ENCODE results near the gene AP1S3.
"Not testable (repeated sequence)": the region's sequence is repeated elsewhere in the genome, so short reads cannot be mapped to it uniquely, and the experiment has no call there.

AP1S3 gene

GRCh38 chr2:223801736-223802135 is 35.6 kb downstream of the AP1S3 start:
- no peak for DNase-seq (ENCODE audit: low read depth in 2 of 2)

DNA sequence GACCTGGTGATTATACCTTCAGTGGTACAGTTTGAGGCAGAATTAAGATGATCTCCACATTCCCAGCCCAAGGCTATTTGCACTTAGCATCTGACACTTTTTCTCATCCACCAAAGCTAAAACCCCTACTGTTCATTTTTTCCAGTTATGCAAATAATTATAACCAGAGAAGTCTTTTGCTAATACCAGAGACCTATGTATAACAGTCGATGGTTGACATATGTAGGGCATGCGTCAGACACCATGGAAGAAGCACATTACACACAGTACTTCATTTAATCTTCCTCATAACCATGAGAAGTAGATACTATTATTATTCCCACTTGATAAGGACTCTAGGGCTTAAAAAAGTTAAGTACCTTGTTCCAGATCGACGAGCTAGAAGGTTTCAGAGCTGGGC is 36.5 kb downstream of the AP1S3 start:
- DNase-seq (ENCODE audit: low read depth in 2 of 2) = no peak

DNA sequence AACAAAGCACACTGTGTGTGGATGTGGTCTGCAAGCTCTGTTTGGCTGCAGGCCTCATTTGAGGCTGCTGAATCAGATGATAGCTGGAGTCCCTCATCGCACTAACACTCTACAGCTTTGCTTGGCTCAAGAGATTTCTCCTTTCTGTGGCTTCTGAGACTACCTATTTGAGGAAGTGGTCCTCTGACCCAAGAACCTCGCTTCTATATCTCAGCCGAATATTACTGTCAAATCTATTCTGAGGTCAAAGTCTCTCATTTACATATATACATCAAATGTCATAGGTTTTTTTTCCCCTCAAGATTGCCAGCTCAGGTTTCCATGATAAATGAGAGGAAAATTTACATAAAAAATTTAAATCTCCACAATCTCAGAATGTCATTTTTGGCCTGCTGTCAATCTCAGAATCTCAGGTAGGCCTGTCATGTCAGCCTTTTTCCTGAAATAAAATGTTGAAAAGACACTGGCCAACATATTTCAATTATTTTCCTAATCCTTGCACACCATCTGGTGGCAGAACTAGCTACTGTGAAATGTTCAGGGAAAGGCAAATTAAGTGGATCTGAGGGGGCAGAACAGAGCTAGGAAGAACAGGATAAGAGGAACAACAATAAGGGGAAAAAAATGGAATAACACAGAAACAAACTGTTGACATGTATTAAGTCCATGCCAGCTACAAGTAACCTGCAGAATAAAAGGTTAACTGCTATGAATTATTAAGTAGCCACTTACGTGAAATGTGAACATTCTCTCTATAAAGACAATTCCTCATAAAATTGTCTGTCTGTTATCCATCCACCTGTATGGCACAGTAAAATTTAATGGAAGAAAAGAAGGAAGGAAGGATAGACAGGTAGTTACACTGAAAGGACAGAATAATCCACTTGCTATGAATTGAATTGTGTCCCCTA is 39.3 kb downstream of the AP1S3 start:
- DNase-seq (ENCODE audit: low read depth in 2 of 2) = no peak

- no peak for DNase-seq (ENCODE audit: low read depth in 2 of 2)
Observed at GRCh38 chr2:223797037-223797436, 40.3 kb downstream of the AP1S3 start.

DNA sequence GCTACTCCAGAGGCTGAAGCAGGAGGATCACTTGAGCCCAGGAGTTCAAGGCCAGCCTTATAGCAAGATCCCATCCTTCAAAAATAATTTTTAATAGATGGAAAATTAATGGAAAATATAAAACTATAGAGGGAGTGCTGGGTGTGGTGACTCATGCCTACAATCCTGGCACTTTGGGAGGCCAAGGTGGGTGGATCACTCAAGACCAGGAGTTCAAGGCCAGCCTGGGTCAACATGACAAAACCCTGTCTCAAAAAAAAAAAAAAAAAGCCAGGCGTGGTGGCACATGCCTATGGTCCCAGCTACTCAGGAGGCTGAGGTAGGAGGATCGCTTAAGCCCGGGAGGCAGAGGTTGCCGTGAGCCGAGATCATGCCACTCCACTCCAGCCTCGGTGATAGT is 48.0 kb downstream of the AP1S3 start:
- no peak for DNase-seq (ENCODE audit: low read depth in 2 of 2)

GRCh38 chr2:223788826-223789225 is 48.6 kb downstream of the AP1S3 start:
- DNase-seq (ENCODE audit: low read depth in 2 of 2) = no peak

DNA sequence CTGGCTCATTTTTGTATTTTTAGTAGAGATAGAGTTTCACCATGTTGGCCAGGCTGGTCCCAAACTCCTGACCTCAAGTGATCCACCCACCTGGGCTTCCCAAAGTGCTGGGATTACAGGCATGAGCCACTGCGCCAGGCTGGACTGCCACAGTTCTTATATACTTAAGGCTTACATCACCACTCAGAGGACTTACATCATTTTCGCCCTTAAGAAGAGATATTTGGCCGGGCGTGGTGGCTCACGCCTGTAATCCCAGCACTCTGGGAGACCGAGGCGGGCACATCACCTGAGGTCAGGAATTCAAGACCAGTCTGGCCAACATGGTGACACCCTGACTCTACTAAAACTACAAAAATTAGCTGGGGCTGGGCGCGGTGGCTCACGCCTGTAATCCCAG is 49.3 kb downstream of the AP1S3 start:
- DNase-seq (ENCODE audit: low read depth in 2 of 2) = not testable (repeated sequence)

- no peak for DNase-seq (ENCODE audit: low read depth in 2 of 2)
Observed at GRCh38 chr2:223787358-223787757, 50.0 kb downstream of the AP1S3 start.

GRCh38 chr2:223786943-223787342 is 50.4 kb downstream of the AP1S3 start:
- no peak for DNase-seq (ENCODE audit: low read depth in 2 of 2)

DNA sequence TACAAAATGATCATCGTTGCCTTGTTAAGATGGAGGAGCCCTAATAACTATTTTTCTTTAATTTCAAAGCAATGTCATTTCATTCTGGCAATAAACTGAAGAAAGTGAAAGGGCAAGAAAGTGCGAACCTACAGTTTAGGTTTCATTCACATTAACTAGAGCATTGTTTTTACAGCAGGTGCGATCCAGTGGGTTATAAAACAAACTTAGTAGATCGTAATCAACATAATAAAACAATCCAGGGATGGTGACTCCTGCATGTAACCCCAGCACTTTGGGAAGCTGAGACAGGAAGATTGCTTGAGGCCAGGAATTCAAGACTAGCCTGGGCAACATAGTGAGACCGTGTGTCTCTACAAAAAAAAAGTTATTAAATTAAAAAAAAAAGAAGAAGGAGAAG is 51.1 kb downstream of the AP1S3 start:
- DNase-seq (ENCODE audit: low read depth in 2 of 2) = no peak

GRCh38 chr2:223784221-223784772 is 53.1 kb downstream of the AP1S3 start:
- no peak for DNase-seq (ENCODE audit: low read depth in 2 of 2)

DNA sequence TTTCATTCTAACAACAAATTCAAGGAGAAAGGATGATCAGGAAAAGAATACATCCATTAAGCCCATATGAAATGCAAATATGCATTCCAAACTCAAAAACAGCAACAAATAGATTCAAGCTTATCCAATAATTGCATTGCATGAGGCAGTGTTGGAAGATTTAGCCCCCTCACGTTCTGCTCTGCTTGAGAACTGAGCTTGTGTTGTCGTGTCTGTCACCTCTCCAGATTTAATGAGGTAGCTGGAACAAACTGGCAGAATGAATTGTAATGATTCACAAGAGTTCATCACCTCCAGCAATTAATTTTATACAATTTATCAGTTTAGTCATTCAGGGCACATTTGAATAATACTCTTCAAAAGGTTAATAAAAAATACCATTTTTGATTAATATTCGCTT is 54.8 kb downstream of the AP1S3 start:
- no peak for DNase-seq (ENCODE audit: low read depth in 2 of 2)

DNA sequence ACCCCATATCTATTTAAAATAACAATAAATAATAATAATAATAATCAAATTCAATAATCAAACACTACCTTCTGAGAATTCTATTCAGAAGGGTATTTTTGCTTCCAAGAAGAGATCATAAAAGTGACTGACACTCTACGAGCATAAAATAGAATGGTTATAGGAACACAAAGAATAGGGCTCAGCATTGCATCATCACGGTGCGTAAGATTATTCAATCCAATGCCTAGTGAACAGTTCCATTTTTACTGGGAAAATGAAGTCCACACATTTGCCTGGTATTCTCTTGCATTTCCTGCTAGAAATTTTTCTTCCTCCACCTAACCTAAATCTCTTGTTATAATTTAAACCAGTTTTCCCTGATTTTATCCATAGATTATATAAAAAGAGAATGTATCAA is 55.8 kb downstream of the AP1S3 start:
- DNase-seq (ENCODE audit: low read depth in 2 of 2) = no peak

DNA sequence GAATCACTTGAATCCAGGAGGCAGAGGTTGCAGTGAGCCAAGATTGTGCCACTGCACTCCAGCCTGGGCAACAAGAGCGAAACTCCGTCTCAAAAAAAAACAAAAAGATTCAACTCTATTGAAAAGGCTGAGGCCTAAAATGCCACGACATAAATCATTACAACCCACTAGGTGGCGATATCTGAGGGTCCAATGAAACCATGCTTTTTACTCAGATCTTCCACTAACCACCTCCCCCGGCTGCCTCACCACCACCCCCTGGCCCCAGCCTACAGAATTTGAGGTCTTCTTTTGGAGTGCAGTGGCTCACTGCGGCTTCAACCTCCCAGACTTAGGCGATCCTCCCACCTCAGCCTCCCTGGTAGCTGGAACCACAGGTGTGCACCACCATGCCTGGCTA is 57.5 kb downstream of the AP1S3 start:
- DNase-seq (ENCODE audit: low read depth in 2 of 2) = peak; percentile 9 to 19

- DNase-seq (ENCODE audit: low read depth in 2 of 2) = no peak
Observed at GRCh38 chr2:223774193-223774592, 63.2 kb downstream of the AP1S3 start.

GRCh38 chr2:223772363-223772762 is 65.0 kb downstream of the AP1S3 start:
- DNase-seq (ENCODE audit: low read depth in 2 of 2) = no peak

GRCh38 chr2:223771475-223771874 is 65.9 kb downstream of the AP1S3 start:
- no peak for DNase-seq (ENCODE audit: low read depth in 2 of 2)

DNA sequence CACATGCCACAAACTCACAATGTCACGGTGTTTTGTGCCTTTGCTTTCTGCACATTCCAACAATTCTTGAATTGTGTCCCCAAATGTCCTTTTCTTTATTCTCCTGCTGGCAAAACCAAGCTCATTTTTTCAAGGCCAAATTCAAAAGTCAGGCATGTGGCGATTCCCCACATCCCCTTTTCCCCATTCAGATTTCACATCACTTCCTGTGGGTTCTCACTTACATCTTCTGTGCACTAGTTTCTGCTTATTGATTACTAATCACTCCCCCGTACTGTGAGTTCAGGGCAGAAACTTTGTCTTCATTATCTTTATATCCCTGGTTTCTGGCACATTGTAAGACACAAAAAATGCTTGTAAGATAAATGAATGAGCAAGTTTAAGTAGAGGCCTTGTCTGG is 69.2 kb downstream of the AP1S3 start:
- no peak for DNase-seq (ENCODE audit: low read depth in 2 of 2)

- no peak for DNase-seq (ENCODE audit: low read depth in 2 of 2)
Observed at GRCh38 chr2:223767341-223767740, 70.0 kb downstream of the AP1S3 start.

- DNase-seq (ENCODE audit: low read depth in 2 of 2) = no peak
Observed at GRCh38 chr2:223765221-223765785, 72.1 kb downstream of the AP1S3 start.

DNA sequence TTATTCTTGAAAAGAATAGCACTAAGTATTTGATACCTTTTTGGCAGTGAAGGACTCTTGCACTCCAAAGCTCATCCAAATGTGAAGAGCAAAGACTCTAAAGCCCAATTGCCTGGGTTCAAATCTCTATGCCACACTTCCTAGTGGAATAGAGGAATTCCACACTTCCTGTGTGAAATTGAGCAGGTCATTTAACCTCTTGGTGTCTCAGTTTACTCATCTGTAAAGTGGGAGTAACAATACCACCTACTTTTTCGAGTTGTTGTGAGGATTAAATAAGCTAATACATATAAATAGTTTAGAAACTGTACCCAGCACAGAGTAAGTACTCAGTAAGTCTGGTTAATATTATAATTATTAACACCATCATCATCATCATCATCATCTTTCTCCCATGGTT is 72.6 kb downstream of the AP1S3 start:
- DNase-seq (ENCODE audit: low read depth in 2 of 2) = no peak

DNA sequence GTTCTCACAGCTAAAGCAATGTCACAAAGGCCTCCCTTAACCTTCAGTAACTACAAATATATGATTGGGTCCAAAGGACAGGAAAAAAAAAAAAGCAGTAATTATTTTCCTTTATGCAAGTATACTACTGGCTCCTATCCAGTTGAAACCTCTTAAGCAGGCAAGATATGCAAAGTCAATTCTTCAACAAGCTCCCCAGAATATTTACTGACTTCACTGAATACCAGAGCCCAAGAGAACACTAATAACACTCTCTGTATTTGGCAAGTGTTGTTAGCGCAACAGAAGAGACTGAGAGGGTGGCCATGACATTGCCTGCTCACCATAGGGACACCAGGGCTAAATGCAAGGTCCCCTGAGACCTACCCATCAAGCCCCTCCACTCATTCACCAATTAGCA is 74.5 kb downstream of the AP1S3 start:
- DNase-seq (ENCODE audit: low read depth in 2 of 2) = no peak

- DNase-seq (ENCODE audit: low read depth in 2 of 2) = not testable (repeated sequence)
Observed at GRCh38 chr2:223761746-223762145, 75.6 kb downstream of the AP1S3 start.

All from activated CD8-positive, alpha-beta memory T cell treated with anti-CD3 and anti-CD28 coated beads for 4 hours (primary cell).